ENCODE measurements around the gene C1orf50.
"Not testable (repeated sequence)": the region's sequence is repeated elsewhere in the genome, so short reads cannot be mapped to it uniquely, and the experiment has no call there.

Gene C1orf50

DNA sequence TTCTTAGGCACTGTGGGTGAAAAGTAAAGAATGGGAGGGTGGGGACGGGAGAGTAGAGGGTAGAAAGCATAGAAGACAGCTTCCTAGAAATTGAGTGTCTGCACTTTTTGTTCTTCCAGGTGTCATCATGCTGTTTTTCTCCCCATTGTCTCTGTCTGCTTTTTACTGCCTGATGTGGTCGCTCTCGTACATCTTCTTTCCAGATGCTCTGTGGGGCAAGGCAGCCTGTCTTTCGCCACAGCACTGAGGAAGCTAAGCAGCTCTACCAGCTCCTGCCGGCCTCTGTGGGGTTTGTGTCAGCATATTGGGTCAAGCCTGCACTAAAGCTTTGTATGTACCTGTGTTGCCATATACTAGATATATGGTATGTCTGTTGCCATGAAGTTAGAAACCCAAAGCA is 30.9 kb downstream of the C1orf50 start:
- no peak for DNase-seq (ENCODE audit: low read depth in 3 of 3)

DNA sequence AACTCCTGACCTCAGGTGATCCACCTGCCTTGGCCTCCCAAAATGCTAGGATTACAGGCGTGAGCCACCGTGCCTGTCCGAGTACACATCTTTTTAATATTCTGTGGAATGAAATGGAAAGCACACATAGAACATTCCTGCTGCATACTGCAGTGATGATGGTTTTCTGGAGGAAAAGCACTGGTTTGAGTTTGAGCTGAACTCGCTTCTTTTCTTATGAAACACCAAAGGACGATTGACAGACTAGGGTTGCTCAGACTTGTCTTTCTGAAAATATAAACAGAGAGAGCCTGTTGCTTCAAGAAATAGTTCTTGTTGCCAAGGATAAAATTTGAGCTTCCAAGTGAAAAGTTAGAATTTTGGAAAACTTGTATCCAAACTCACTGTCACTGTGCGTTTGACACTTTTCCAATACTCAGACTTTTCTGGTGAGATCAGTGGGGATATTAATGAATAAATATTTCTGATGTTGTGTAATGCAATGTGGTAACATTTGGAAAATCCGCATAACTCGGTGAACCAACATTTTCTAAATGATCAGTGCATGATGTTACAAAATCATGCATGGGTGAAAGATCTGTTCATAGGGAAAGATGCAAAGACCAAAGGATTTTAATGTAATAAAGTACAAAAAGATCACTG is 34.9 kb downstream of the C1orf50 start:
- no peak for DNase-seq (ENCODE audit: low read depth in 3 of 3)

DNA sequence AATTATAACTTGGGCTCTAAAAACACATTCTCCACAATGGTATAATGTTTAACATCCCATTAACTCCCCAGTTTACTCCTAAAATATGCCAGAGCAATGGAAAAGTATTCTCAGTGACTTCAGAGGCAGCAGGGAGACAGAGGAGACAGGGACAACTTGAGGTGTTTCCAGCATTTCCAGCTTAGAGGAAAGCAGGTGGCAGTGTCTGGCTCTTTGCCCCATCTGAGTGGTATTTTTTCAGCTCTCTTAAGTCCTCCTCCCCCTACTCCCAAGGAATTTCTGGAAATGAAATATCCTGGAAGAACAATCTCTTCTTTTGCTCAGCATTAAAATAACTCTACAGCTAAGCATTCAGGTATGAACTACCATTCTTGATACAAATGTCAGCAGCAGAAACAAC is 39.1 kb downstream of the C1orf50 start:
- no peak for DNase-seq (ENCODE audit: low read depth in 3 of 3)

DNA sequence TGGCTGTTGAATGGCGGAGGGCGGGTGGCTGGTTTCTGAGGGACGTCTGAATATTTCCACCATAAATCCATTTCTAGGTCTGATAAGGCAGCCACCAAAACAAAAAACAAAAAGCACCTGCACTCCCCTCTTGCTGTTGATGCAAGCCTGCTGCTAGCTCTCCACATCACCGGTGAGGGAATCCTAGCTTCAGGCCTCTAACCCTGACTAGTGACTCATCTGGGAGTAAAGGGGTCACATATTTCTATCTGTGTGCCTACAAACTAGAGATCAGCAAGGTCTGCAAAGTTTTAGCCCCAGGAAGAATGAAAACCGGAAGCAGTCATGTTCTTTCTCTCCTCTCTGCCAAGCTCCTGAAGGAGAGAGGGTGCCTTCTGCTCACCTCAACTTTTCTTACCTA is 39.5 kb downstream of the C1orf50 start:
- no peak for DNase-seq (ENCODE audit: low read depth in 3 of 3)

DNA sequence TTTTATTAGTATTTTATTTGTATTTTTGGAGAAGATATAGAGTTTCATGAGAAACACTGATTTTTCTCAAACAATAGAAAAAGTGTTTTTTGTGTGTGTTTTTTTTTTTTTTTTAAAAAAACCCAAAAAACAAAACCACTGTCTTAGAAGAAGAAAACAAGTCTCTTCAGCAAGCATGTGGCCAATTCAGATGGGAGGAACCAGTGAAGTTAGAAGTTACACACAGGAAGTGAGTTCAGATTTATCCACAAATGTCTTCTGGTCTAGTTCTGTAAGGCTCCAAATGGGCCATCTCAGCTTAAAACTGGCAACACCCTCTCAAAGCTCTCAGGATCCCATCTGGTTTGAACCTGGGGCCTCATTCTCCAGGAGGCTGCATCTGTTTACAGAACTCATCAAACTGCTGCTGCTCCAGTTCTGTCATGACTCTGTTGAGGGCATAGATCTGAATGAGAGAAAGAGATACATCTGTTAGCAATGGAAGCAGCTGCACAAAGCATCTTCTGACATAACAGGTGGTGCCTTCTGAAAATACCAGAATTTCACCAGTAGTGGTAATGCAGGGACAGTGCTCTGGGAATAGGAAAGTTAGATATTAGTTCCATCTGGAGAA is 40.1 kb downstream of the C1orf50 start:
- no peak for DNase-seq (ENCODE audit: low read depth in 3 of 3)

DNA sequence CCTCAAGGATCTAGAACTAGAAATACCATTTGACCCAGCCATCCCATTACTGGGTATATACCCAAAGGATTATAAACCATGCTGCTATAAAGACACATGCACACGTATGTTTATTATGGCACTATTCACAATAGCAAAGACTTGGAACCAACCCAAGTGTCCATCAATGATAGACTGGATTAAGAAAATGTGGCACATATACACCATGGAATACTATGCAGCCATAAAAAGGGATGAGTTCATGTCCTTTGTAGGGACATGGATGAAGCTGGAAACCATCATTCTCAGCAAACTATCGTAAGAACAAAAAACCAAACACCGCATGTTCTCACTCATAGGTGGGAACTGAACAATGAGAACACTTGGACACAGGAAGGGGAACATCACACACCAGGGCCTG is 47.8 kb downstream of the C1orf50 start:
- DNase-seq (ENCODE audit: low read depth in 3 of 3): not testable (repeated sequence)

DNA sequence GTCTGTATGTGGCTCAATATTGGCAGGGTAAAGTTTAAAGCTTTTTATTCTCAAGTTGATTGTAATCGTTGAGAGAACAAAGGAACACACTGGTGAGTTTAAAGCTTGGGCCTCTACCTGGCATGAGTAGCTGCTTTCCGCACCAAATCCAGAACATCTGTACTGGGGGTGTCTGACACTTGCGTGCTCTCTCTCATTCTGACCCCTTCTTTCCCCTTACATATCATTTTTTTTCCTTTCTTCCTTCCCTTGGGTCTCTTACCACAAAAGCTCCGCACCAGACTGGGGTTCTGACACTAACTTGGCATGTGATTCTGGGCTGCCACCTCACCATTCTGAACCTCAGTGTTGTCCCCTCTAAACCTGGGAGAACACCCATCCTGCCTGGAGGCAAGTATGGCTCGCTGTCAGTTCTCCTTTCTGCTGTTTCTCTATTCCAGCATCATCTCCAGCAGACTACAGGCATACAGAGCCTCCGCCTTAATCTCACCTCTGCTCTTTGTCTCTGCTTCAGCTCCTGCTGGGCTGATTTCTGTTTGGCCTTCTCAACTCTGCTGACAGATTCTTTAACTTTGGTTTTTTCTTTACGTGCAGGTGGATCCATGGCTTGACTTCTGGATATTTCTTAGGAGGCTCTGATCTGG is 49.0 kb downstream of the C1orf50 start:
- peak in 1 of 3 experiments; percentile 0 for DNase-seq (ENCODE audit: low read depth in 3 of 3)

DNA sequence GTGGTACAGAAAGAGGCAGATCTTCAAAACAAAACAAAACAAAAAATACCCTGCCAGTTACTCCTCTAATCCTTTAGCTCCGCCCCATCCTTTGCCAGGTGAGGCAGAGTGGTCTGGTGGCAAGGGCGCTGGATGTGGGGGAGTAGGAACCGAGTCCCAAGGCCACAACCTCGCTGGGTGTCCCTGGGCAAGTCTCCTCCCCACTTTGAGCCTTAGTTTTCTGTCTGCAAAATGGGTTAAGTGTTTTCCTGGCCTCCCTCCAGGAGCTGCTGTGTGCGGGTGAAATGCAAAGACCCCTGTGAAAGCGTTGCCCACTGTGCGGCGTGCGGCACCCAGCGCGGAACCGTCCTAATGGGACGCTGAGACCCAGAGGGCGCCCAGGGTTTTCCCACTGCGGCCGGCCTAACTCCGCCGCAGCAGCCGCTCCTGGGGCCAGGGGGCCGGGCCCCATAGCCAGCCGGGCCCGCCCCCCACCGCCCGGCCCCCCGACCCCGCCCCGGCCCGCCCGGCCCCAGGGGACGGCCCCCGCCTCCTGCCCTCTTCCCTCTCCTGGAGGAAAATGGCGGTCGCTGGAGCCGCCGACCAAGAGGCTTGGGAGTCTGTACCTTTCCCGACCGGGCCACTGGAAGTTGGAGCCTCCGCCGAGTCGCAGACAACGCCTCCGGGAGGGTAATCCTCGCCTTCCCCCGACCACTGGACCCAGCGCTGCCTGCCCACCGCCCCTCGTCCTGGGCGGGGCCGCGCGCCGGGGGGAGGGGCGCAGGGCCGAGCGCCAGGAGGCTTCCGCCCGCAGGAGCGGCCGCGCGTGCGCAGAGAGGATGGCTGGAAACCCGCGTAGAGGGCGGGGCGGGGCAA is 49.8 kb downstream of the C1orf50 start, which contains the start of the genes ERMAP and SVBP:
Gene ERMAP, plus strand, starts transcription at position 538 of the 855 bp plus-strand sequence. CDS start 13,327 bp downstream, outside the sequence.
Gene SVBP, minus strand, starts transcription at position 813 of the 855 bp plus-strand sequence. CDS start 853 bp downstream, outside the sequence.
- DNase-seq (ENCODE audit: low read depth in 3 of 3): peak; percentile 90 to 92 (median 92)

DNA sequence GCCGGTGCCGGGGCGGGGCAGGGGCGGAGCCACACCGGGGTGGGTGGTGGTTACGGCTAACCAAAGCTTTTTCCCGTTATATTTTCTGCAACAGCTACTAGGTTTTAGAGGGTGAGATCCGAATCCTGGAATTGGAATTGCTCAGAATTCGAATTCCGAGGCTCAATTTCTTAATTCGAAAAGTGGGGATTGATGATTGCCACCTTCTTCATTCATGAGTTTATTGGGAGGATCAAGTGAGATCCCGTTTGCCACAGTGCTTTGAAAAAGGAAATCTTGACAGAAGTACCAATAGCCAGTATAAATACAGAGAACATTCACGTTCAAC is 50.4 kb downstream of the C1orf50 start:
- no peak for DNase-seq (ENCODE audit: low read depth in 3 of 3)

DNA sequence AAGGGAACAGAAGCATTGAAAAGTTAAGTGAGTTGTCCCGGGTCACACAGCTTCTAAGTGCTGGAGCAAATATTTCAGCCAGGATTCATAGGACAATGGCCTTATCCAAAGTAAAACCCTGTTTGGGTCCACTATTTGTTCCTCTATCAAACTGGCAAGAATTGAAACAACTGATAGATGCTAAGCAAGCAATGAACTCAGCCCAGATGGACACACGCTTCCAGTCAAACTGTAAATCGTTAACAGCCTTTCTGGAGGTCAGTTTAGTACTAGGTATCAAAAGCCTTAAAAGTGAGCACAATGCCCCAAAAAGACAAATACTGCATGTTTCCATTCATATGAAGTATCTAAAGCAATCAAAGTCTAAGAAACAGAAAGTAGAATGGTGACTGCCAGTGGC is 50.9 kb downstream of the C1orf50 start:
- DNase-seq (ENCODE audit: low read depth in 3 of 3): no peak

DNA sequence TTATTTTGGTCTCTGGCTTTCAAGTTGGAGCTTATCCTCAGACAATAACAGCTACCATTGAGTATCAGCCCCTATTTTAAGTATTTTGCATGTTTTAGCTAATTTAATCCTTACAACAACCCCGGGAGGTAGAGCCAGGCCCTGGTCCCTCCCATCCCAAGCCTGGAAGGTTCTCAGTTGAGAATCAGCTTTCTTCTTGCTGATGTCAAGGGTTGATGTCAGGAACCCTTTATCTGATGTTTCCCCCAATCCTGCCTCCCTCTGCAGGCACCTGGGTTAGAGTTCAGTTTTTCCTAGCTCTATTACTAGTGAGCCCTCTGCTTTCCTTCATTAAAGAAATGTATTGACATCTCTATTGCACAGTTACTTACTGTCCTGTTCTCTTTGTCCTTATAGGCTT is 53.8 kb downstream of the C1orf50 start:
- DNase-seq (ENCODE audit: low read depth in 3 of 3): no peak

DNA sequence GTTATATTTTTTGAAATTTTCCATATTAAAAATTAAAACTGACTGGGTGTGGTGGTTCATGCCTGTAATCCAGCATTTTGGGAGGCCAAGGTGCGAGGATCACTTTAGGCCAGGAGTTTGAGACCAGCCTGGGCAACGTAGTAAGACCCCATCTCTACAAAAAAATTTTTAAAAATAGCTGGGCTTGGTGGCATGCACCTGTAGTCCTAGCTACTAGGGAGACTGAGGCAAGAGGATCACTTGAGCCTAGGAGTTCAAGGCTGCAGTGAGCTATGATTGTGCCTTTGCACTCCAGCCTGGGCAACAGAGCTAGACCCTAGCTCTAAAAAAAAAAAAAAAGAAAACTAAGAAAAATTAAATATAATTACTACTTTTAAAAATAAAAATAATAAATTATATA is 54.6 kb downstream of the C1orf50 start:
- DNase-seq (ENCODE audit: low read depth in 3 of 3): no peak

DNA sequence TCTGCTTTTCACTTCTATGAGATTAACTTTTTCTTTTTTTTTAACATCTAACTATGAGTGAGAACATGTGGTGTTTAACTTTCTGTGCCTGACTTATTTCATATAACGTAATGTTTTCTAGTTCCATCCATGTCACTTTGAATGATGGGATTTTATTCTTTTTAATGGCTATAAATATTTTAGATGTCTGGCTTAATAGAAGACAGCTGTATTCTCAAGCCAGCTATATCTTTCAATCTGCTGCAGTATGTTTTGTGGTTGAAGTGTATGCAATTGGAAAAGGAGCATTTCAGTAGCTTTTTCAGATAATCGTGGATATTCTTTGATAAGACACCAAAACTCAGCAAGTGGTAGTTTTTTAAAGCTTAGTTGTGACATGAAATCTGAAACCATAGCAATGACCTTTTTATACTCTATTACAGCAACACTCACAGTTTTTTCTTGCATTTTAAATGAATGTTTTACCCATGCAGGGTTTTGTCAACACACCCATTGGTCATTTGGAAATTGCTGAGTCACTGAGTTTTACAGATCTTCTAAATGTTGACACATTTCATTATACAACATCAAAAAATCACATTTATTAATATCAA is 55.8 kb downstream of the C1orf50 start:
- DNase-seq (ENCODE audit: low read depth in 3 of 3): no peak

DNA sequence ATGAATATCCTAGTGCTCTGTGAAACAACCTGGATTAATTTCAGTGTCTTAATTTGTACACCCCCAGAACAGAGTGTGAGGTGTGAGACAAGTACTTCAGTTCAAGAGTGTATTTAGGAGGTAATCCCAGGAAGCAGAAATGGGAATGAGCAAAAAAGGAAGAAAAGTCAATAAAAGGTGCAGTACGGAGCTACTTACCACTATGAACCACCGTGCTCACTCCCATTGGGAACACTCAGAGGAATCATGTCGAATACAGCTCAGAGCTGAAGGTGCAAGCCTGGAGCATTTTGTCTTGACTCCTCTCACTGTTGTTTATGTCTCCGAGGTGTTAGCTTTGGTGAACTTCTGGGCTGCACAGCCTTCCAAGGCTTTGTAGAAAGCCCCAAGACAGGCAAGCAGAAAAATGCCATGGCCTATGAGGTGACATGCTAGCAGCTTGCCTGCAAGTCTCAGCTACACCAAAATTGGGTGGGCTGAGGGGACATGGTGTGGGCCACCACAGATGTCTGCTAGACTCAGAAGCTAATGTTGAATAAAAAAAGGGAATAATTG is 57.5 kb downstream of the C1orf50 start:
- DNase-seq (ENCODE audit: low read depth in 3 of 3): no peak

DNA sequence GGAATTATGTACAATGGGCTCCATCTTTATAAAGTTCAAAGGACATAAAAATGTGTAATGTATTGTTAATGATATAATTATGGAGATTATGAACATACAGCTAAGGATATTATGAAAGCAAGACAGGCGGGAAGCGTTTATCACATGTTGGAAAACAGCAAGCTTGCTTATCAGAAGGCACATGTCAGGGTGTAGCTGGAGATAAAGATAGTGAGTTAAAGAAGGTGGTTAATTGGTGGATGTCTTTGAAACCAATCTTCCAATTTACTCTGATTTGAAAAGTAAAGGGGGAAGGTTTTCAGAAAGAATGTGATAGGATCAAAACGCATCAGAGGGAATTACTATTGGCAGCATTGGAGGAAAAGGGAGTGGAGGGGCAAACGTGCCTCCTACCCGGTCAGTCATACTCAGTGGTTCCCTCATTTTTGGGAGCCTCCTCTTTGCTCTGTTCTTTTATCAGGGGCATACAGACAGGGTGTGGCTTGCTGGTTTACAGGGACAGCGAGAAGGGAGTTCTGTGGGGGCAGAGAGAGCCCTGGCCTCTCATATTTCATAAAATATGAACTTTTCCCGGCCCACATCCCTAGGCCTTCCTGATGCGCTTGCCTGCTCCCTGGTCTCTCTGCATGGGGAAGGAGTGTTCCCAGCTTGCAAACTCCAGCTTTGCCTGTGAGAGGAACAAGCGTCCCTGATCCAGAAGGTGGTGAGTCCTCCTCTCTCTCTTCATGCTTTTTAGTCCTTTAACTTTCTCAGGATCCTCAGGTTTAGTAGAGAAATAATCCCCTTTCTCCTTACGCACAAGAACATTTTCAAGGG is 58.2 kb downstream of the C1orf50 start:
- no peak for DNase-seq (ENCODE audit: low read depth in 3 of 3)

Data from stimulated activated CD4-positive, alpha-beta T cell treated with anti-CD3 and anti-CD28 coated beads, TNF-alpha, amount 100 ng/mL, for 24 hours (primary cell).